GM23248 (cell line): ENCODE results near the gene CSMD2. TPM values are rescaled to one million over a fixed set of nuclear protein-coding genes. Genes with fewer than 3 reads are reported as not detected.

ENCODE experiments used
- DNase-seq: peaks from one replicate; pipeline ENCODE4 v3.0.0-alpha.2; 2015
- H2AFZ ChIP-seq: fragments of 200-600 bp; sonication (generic); 2 replicates; pipeline ENCODE4 v1.6.1; 2016; ENCODE audit warnings: antibody characterized with exemption
- H3F3A ChIP-seq: fragments of 200-600 bp; sonication (generic); 2 replicates; pipeline ENCODE4 v1.6.1; 2016; ENCODE audit warnings: mild to moderate bottlenecking, antibody characterized with exemption, mixed run types; ENCODE audit not compliant: insufficient read depth
- H3K27ac ChIP-seq: fragments of 200-600 bp; sonication (generic); 2 replicates; pipeline ENCODE4 v1.5.1; 2016; ENCODE audit warnings: mild to moderate bottlenecking
- H3K27me3 ChIP-seq: fragments of 200-600 bp; sonication (generic); replicated peaks from 2 replicates; pipeline ENCODE4 v1.6.1; 2016; ENCODE audit warnings: mild to moderate bottlenecking; ENCODE audit not compliant: insufficient read depth
- H3K36me3 ChIP-seq: fragments of 200-600 bp; sonication (generic); 2 replicates; pipeline ENCODE4 v1.6.1; 2016; ENCODE audit warnings: low read depth, mild to moderate bottlenecking
- H3K4me1 ChIP-seq: fragments of 200-600 bp; sonication (generic); 2 replicates; pipeline ENCODE4 v1.6.1; 2016; ENCODE audit warnings: mild to moderate bottlenecking; ENCODE audit not compliant: insufficient read depth
- H3K4me2 ChIP-seq: fragments of 200-600 bp; sonication (generic); one replicate; pipeline ENCODE4 v1.6.1; 2016; ENCODE audit warnings: mild to moderate bottlenecking; ENCODE audit not compliant: unreplicated experiment
- H3K4me3 ChIP-seq: fragments of 200-600 bp; sonication (generic); 2 replicates; pipeline ENCODE4 v1.5.1; 2016; ENCODE audit warnings: mild to moderate bottlenecking
- H3K79me2 ChIP-seq: fragments of 200-600 bp; sonication (generic); 2 replicates; pipeline ENCODE4 v1.6.1; 2016; ENCODE audit warnings: mild to moderate bottlenecking; ENCODE audit not compliant: insufficient read depth
- H3K9ac ChIP-seq: fragments of 200-600 bp; sonication (generic); 2 replicates; pipeline ENCODE4 v1.6.1; 2016; ENCODE audit warnings: mild to moderate bottlenecking
- H3K9me2 ChIP-seq: fragments of 200-600 bp; sonication (generic); 2 replicates; pipeline ENCODE4 v1.6.1; 2016; ENCODE audit warnings: mixed run types, mild to moderate bottlenecking, moderate library complexity; ENCODE audit not compliant: insufficient read depth
- H3K9me3 ChIP-seq: fragments of 200-600 bp; sonication (generic); one replicate; pipeline ENCODE4 v1.6.1; 2017; ENCODE audit warnings: low read depth
- H4K20me1 ChIP-seq: fragments of 200-600 bp; sonication (generic); 2 replicates; pipeline ENCODE4 v1.6.0; 2016; ENCODE audit not compliant: insufficient read depth
- EZH2 ChIP-seq: fragments of 200-600 bp; sonication (generic); IDR thresholded peaks from 2 replicates; pipeline ENCODE4 v1.6.1; 2018; ENCODE audit warnings: antibody characterized with exemption, mild to moderate bottlenecking; ENCODE audit not compliant: insufficient read depth, poor library complexity, severe bottlenecking
- EZH2phosphoT487 ChIP-seq: fragments of 200-600 bp; sonication (generic); IDR thresholded peaks from 2 replicates; pipeline ENCODE4 v1.6.1; 2018; ENCODE audit warnings: antibody characterized with exemption, moderate library complexity, mild to moderate bottlenecking, low read depth; ENCODE audit not compliant: insufficient read depth
- WGBS, 2 experiments: methylation state at CpG; one replicate each; pipeline ENCODE4 v1.1.6; 2015 to 2017; ENCODE audit warnings: low lambda C conversion rate in 2 of 2, low coverage in 1 of 2; ENCODE audit errors: missing lambda C conversion rate in 2 of 2; 5-methylcytosine and 5-hydroxymethylcytosine counted together
- in situ Hi-C: fragments of 300-500 bp; cut with MboI; formaldehyde crosslinking; loops from 2 replicates; pipeline ENCODE4 v1.15.0; 2020
- polyA plus RNA-seq: library from polyadenylated mRNA; unstranded; fragments of >200 nt; fragmentation: Nextera tagmentation; extraction: Ambion mirVana; gene quantifications from 2 replicates; pipeline ENCODE4 v1.2.1, GENCODE V29; 2016
- total RNA-seq: library from RNA; depleted of rRNA; stranded (reverse); fragments of >200 nt; shearing (Covaris generic); gene quantifications from 2 replicates; pipeline ENCODE4 v1.2.3, GENCODE V29; 2014

CSMD2 gene
- total and polyA plus RNA-seq, 2 experiments from 2014 or later: 4.5 to 7.1 TPM

DNA sequence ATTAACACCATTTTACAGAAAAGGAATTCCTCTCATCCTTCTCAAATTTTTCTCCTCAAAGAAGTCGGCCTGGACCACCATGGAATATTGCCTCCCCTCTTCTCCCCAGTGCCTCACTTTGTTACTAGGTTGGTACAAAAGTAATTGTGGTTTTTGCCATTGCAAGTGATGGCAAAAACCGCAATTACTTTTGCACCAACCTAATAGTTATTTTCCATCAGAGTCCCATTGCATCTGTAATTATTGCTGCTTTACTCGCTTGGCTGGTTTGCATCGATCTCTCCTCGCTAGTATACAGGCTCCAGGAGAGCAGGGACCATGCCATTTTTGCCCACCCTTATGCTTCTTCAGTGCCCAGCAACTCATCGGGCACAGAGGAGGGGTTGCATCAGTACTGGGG lies 10.7 kb upstream of the CSMD2 start:
- Histone ChIP-seq H3K27ac (no peak overlapping the region), H3K4me2 (no peak overlapping the region), H3K9me2 (no peaks in the 10 kb centered on the region), H3K36me3 (no peaks in the 10 kb centered on the region), H3K4me1 (no peaks in the 10 kb centered on the region), H3K9ac (no peak overlapping the region), H3F3A (no peaks in the 10 kb centered on the region), H3K4me3 (no peak overlapping the region), H2AFZ (no peak overlapping the region), H3K27me3 (peaks cover 77% of the 10 kb centered on the region), H3K9me3 (no peaks in the 10 kb centered on the region), H3K79me2 (no peaks in the 10 kb centered on the region), H4K20me1 (no peaks in the 10 kb centered on the region)
- TF ChIP-seq EZH2: no peak
- TF ChIP-seq EZH2phosphoT487: no peak
- in situ Hi-C loops: no loop called here
- DNase-seq: no peak
- 88 to 90% methylated on average over 6 of the region's 6 CpGs for WGBS, 2 experiments

- in situ Hi-C loops: loop anchor here (10.0 kb wide), 1 partner anchor 433 kb away; no protein-coding TSS in a partner anchor
These were observed 2.4 kb upstream of the CSMD2 start for GRCh38 chr1:34167389-34167788.

GRCh38 chr1:34166625-34167361 lies 1.8 kb upstream of the CSMD2 start:
- 13 to 17% methylated on average over 11 to 24 of the region's 24 CpGs for WGBS, 2 experiments
- Histone ChIP-seq H3K79me2 (peaks cover 22% of the 10 kb centered on the region), H2AFZ (peak overlapping the region; percentile 26; the same call in 1 of the 2 replicates), H3K27ac (no peak overlapping the region), H3K4me1 (peaks cover 14% of the 10 kb centered on the region), H4K20me1 (no peaks in the 10 kb centered on the region), H3K9ac (no peak overlapping the region), H3K36me3 (no peaks in the 10 kb centered on the region), H3K9me3 (no peaks in the 10 kb centered on the region), H3K4me3 (peak overlapping the region; percentile 89; the same call in 1 of the 2 replicates), H3K27me3 (peaks cover 7% of the 10 kb centered on the region), H3K4me2 (peak overlapping the region; percentile 91), H3K9me2 (no peaks in the 10 kb centered on the region), H3F3A (no peaks in the 10 kb centered on the region)
- in situ Hi-C loops: loop anchor here (10.0 kb wide), 1 partner anchor 432 kb away; no protein-coding TSS in a partner anchor
- TF ChIP-seq EZH2 (no peak), EZH2phosphoT487 (no peak)
- DNase-seq: peak; percentile 48

More at GRCh38 chr1:34167389-34167788, 2.4 kb upstream of the CSMD2 start:
- no peaks in the 10 kb centered on the region for H3K9me2 ChIP-seq
- H3K4me3 ChIP-seq: no peak overlapping the region
- H3K79me2 ChIP-seq: peaks cover 16% of the 10 kb centered on the region
- no peak for DNase-seq
- H3K4me1 ChIP-seq: peaks cover 12% of the 10 kb centered on the region
- 81 to 82% methylated on average over 12 to 13 of the region's 13 CpGs for WGBS, 2 experiments
- H2AFZ ChIP-seq: no peak overlapping the region
- H3F3A ChIP-seq: no peaks in the 10 kb centered on the region
- peaks cover 12% of the 10 kb centered on the region for H3K27me3 ChIP-seq
- H3K9me3 ChIP-seq: no peaks in the 10 kb centered on the region
- TF ChIP-seq EZH2 (no peak), EZH2phosphoT487 (no peak)
- H3K27ac ChIP-seq: no peak overlapping the region
- H3K36me3 ChIP-seq: no peaks in the 10 kb centered on the region
- H4K20me1 ChIP-seq: no peaks in the 10 kb centered on the region
- H3K4me2 ChIP-seq: no peak overlapping the region
- no peak overlapping the region for H3K9ac ChIP-seq

GRCh38 chr1:34166191-34166624 lies 1.2 kb upstream of the CSMD2 start:
- in situ Hi-C loops: loop anchor here (10.0 kb wide), 1 partner anchor 431 kb away; no protein-coding TSS in a partner anchor
- H3K9ac ChIP-seq: no peak overlapping the region

More at GRCh38 chr1:34166191-34166624, 1.2 kb upstream of the CSMD2 start:
- peak overlapping the region; percentile 89; the same call in 1 of the 2 replicates for H3K4me3 ChIP-seq
- DNase-seq: peak; percentile 45
- H3K27ac ChIP-seq: no peak overlapping the region
- H4K20me1 ChIP-seq: no peaks in the 10 kb centered on the region
- H3K27me3 ChIP-seq: peaks cover 1% of the 10 kb centered on the region
- no peak for TF ChIP-seq EZH2phosphoT487
- TF ChIP-seq EZH2: no peak
- peak overlapping the region; percentile 26; the same call in 1 of the 2 replicates for H2AFZ ChIP-seq
- peak overlapping the region; percentile 91 for H3K4me2 ChIP-seq
- 5 to 7% methylated on average over 27 of the region's 27 CpGs for WGBS, 2 experiments
- no peaks in the 10 kb centered on the region for H3K9me2 ChIP-seq
- no peaks in the 10 kb centered on the region for H3K9me3 ChIP-seq
- no peaks in the 10 kb centered on the region for H3K36me3 ChIP-seq
- H3K79me2 ChIP-seq: peaks cover 28% of the 10 kb centered on the region
- H3K4me1 ChIP-seq: peaks cover 14% of the 10 kb centered on the region
- no peaks in the 10 kb centered on the region for H3F3A ChIP-seq
